Stimulated activated CD8-positive, alpha-beta memory T cell treated with anti-CD3 and anti-CD28 coated beads, Interleukin-2, amount 100 ng/mL, for 48 hours (primary cell): ENCODE results near the gene PRKCA.
"Not testable (repeated sequence)": the region's sequence is repeated elsewhere in the genome, so short reads cannot be mapped to it uniquely, and the experiment has no call there.

Experiments used
- DNase-seq, 2 donors: peaks; one replicate each; pipeline ENCODE4 v3.0.0-alpha.2; 2020; ENCODE audit warnings: low read depth in 2 of 2

PRKCA gene

GRCh38 chr17:66438101-66438500, 135.7 kb downstream of the PRKCA start:
- DNase-seq, result no peak

- no peak for DNase-seq
Observed at GRCh38 chr17:66441101-66441661, 138.8 kb downstream of the PRKCA start.

- no peak for DNase-seq
Observed at GRCh38 chr17:66443166-66443565, 140.8 kb downstream of the PRKCA start.

- DNase-seq, result no peak
Observed at GRCh38 chr17:66443606-66444005, 141.2 kb downstream of the PRKCA start.

GRCh38 chr17:66444031-66444430, 141.6 kb downstream of the PRKCA start:
- DNase-seq, result no peak

- DNase-seq, result no peak
Observed at GRCh38 chr17:66445229-66445628, 142.8 kb downstream of the PRKCA start.

GRCh38 chr17:66446419-66446818, 144.0 kb downstream of the PRKCA start:
- DNase-seq, result no peak

- no peak for DNase-seq
Observed at GRCh38 chr17:66447159-66447558, 144.7 kb downstream of the PRKCA start.

GRCh38 chr17:66448026-66448639, 145.7 kb downstream of the PRKCA start:
- no peak for DNase-seq

- no peak for DNase-seq
Observed at GRCh38 chr17:66449418-66449977, 147.1 kb downstream of the PRKCA start.

- DNase-seq, result no peak
Observed at GRCh38 chr17:66450008-66450851, 147.8 kb downstream of the PRKCA start.

- no peak for DNase-seq
Observed at GRCh38 chr17:66450852-66451158, 148.4 kb downstream of the PRKCA start.

GRCh38 chr17:66451188-66452149, 149.1 kb downstream of the PRKCA start:
- DNase-seq, result no peak

- DNase-seq, result no peak
Observed at GRCh38 chr17:66455060-66455459, 152.6 kb downstream of the PRKCA start.

GRCh38 chr17:66457499-66457898, 155.1 kb downstream of the PRKCA start:
- not testable (repeated sequence) for DNase-seq

GRCh38 chr17:66458782-66459181, 156.4 kb downstream of the PRKCA start:
- no peak for DNase-seq

- DNase-seq, result no peak
Observed at GRCh38 chr17:66459811-66460270, 157.4 kb downstream of the PRKCA start.

- no peak for DNase-seq
Observed at GRCh38 chr17:66460558-66460957, 158.1 kb downstream of the PRKCA start.

GRCh38 chr17:66461343-66461995, 159.1 kb downstream of the PRKCA start:
- DNase-seq, result no peak

- DNase-seq, result no peak
Observed at GRCh38 chr17:66462010-66462409, 159.6 kb downstream of the PRKCA start.

- no peak for DNase-seq
Observed at GRCh38 chr17:66464921-66465320, 162.5 kb downstream of the PRKCA start.
